Hematopoietic multipotent progenitor cell treated with erythropoietin and hydrocortisone succinate and interleukin-3 and kit ligand, for 6 days (in vitro differentiated cells): Measurements from ENCODE around the gene SYTL2.
A peak's percentile ranks its signal among the peaks of the same experiment; 100 is the strongest.
"Not testable (repeated sequence)": the region's sequence is repeated elsewhere in the genome, so short reads cannot be mapped to it uniquely, and the experiment has no call there.

Source experiments
- DNase-seq: peaks from one replicate; pipeline ENCODE4 v3.0.0-alpha.2; 2015

Gene SYTL2

GRCh38 chr11:85810871-85811611, at the start of gene SYTL2:
Gene SYTL2 (minus strand): TSS chr11:85811141. CDS start chr11:85757725, 53,416 bp downstream.
- peak; percentile 77 for DNase-seq

DNA sequence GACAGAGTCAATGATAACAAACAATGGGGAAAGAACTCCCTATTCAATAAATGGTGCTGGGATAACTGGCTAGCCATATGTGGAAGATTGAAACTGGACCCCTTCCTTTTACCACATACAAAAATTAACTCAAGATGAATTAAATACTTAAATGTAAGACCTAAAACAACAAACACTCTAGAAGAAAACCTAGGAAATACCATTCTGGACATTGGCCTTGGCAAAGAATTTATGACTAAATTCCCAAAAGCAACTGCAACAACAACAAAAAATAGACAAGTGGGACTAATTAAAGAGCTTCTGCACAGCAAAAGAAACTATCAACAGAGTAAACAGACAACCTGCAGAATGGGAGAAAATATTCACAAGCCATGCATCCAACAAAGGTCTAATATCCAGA, 48.6 kb upstream of the SYTL2 start:
- not testable (repeated sequence) for DNase-seq

DNA sequence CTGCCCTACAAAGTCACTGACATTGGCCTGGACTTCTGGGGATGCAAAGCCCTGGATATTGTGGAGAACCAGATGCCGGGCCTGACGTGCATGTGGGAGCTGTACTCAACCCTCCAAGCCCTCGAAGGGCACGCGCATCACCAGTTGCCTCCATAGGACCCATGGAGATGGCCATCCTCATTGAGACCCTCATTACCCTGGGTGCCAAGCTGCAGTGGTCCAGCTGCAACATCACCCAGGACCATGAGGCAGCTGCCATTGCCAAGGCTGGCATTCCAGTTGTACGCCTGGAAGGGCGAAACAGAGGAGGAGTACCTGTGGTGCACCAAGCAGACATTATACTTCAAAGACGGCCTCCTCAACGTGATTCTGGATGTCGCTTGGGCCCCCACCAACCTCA, 46.2 kb upstream of the SYTL2 start:
- DNase-seq = no peak

- DNase-seq = peak; percentile 25
These were observed 44.4 kb upstream of the SYTL2 start, which contains the start of gene CCDC83 for GRCh38 chr11:85855341-85855656. Gene CCDC83 (plus strand): TSS chr11:85855383. CDS start chr11:85865124, 9,741 bp downstream.

DNA sequence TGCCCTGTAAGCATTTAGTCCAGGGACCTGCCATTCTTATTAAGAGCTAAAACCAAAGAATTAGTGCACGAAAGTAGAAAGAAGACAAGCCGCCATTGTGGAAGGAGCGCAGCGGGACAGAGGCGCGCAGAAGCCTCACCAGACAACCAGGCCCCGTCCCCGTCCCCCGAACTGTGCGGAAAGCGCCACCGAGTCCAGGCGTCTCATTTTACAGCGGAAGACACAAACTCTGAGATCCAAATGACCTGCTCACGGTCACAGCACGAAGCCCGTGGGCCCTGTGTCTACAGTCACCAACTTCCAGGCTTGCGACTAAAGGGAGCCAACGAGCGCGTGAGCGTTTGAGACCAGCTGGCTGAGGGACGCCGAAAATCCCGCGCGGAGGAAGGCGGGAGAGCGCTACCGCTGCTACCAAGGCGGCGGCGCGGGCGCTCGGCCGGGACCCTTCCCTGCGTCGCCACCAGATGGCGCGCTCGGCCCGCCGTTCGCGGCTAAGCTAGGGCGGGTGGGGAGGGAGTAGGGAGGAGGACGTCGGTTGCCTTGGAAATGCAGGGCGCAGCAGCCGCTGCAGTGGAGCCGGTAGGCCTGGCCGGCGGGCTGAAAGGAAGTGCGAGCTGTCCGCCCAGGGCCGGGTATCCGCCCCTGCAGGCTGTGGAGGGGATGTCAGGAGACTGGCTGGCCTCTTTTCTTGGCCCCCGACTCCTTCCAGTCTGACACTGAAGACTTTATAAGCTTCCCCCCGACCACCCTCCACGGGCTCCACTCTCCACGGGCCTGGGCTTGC, 43.8 kb upstream of the SYTL2 start:
- DNase-seq = peak; percentile 95

DNA sequence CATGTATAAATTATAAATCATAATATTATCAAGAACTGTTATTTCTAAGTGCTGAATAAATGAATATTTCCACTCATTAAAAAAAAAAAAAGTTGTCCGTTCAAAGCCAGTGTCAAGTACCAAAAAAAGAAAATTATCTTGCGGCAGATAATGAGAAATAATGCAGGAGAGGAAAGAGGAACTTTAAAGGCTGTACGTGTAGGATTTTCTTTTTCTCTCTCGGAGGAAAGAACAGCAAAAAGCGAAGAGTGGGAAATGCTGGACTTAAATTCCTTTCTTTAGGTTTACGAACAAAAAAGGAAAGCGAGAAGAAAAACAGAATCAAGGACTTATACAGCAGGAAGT, 43.2 kb upstream of the SYTL2 start:
- DNase-seq = peak; percentile 9

DNA sequence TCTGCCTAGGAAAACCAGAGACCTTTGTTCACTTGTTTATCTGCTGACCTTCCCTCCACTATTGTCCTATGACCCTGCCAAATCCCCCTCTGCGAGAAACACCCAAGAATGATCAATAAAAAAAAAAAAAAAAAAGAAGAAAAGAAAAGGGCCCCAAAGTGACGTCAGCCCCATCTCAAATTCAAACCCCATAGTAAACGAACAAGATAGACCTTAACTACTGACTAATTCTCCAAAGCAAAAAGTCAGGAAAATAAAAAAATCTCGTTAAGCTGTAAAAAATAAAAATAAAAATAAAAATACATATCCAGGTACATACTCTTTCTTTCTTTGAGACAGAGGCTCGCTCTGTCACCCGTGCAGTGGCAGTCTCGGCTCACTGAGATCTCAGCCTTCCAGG, 42.6 kb upstream of the SYTL2 start:
- DNase-seq = not testable (repeated sequence)

DNA sequence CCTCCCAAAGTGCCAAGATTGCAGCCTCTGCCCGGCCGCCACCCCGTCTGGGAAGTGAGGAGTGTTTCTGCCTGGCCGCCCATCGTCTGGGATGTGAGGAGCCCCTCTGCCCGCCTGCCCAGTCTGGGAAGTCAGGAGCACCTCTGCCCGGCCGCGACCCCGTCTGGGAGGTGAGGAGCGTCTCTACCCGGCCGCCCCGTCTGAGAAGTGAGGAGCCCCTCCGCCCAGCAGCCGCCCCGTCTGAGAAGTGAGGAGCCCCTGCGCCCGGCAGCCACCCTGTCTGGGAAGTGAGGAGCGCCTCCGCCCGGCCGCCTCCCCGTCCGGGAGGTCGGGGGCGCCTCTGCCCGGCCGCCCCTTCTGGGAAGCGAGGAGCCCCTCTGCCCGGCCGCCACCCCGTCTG, 41.8 kb upstream of the SYTL2 start:
- not testable (repeated sequence) for DNase-seq

- no peak for DNase-seq
These were observed 37.6 kb upstream of the SYTL2 start for GRCh38 chr11:85848556-85848955.

- DNase-seq = no peak
These were observed 37.1 kb upstream of the SYTL2 start for GRCh38 chr11:85848006-85848405.

- no peak for DNase-seq
These were observed 36.5 kb upstream of the SYTL2 start for GRCh38 chr11:85847436-85847835.

- DNase-seq = peak; percentile 11
These were observed 34.2 kb upstream of the SYTL2 start for GRCh38 chr11:85845124-85845631.

GRCh38 chr11:85844439-85845123, 33.6 kb upstream of the SYTL2 start:
- DNase-seq = no peak

DNA sequence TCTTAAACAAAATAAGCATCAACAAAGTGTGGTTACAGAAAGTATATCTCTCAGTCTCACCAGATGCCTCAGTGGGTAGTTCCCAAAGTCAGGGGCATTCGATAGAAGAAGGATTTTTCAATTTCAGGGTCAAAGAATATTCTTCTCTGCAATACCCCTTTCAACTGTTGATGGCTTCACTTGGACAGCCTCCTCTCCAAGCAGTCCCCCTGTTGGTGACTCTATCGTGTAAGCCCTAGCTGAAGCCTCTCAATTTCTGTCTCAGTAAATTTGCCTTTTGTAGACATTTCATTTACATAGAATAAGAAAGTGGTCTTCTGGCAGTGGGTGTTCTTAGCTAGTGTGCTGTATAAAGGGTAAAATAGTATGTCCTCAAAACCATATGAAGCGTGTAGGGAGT, 33.0 kb upstream of the SYTL2 start:
- no peak for DNase-seq

DNA sequence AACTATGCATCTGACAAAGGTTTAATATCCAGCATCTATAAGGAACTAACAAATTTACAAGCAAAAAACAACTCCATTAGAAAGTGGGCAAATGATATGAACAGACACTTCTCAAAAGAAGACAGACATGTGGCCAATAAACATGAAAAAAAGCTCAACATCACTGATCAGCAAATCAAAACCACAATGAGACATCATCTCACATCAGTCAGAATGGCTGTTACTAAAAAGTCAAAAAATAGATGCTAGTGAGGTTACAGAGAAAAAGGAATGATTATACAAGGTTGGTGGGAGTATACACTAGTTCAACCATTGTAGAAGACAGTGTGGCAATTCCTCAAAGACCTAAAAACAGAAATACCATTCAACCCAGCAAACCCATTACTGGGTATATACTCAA, 30.0 kb upstream of the SYTL2 start:
- DNase-seq = not testable (repeated sequence)

DNA sequence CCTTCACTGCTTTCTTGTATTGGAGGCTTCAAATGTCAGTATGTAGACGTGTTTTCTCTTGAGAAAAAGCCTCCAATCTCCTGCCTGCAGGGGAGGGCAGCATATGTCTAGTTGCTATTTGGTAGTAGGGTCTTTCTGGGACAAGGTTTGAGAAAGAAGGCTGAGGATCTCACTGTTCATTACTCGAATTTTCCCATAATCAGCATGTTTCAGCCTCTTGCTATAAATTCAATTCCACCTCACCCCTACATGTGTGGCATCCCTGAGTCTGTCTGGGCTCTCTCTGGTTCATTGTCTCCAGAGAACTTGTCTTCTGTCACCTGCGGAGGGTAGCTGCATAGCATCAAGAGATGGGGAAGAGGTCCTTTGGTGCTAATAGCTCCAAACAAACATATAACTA, 24.8 kb upstream of the SYTL2 start:
- no peak for DNase-seq

GRCh38 chr11:85835263-85835662, 24.3 kb upstream of the SYTL2 start:
- DNase-seq = no peak

DNA sequence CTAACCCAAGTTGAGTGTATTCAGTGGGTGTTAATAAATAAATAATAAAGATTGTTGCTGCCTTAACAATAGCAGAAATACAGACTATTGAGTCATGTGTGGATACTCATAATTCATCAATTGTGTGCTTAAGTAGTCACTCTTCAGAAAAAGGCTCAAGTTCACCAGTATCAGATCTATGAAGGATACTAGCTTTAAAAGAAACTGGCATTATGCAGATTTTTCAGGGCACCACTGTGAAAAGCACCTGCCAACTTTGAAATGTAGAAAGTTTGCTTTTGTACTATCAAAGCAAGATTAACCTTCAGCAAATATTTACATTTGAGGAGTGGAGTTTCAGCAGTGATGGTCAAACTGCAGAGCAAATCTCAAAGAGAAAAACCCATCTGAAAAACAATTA, 20.1 kb upstream of the SYTL2 start:
- no peak for DNase-seq

GRCh38 chr11:85829172-85829571, 18.2 kb upstream of the SYTL2 start:
- no peak for DNase-seq

DNA sequence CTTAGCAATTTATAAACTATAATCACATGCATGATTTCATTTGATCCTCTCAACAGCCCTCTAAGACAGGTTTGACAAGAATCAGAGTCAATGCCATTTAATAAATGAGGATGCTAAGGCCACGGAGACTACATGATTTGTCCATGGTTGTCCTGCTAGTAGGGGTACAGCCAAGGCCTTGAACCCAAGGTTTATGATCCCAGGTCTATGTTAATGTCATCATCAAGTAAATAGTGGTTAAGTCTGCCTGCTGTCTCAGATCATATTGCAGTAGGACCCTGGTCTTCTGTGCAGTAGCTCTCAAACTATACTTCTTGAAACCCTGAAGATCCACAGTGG, 17.7 kb upstream of the SYTL2 start:
- DNase-seq = no peak

DNA sequence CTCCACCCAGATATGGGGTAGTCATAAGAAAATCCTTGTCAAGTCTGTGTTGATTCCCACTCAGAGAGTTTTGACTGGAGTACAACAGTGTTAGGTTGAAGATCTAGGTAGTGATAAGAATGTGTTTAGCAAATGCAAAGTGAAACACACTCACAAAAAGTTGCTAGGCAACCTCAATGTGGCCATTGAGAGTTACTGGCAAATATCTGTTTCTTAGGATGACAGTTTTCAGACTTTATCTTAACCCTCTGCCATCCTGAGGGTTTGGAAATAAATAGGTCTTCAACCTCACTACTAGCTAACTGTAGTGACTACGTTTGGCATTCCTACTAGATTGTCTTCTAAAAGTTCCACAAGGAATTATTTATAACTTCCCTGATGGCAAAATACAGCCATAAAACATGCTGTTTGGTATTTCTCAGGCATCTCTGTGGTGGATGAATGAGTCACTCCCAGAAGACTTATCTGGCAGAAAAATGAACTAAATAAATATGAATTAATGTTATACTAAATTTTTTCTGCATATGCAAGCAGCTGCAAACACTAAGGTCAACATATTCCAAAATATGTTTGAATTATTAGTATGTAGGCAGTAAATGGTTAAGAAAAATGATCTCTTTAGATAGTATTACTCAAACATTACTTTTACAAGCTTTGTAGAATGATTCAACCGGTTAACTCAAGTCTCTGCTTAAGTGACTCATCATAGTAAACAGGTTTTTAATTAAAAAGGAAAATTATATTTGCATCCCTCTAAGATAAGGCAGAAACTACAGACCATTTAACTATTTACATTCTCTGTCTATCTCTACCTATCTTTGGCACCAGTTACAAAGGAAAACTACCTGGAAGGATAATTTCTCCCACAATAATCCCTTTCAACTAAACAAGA, 17.1 kb upstream of the SYTL2 start:
- peak; percentile 37 for DNase-seq

DNA sequence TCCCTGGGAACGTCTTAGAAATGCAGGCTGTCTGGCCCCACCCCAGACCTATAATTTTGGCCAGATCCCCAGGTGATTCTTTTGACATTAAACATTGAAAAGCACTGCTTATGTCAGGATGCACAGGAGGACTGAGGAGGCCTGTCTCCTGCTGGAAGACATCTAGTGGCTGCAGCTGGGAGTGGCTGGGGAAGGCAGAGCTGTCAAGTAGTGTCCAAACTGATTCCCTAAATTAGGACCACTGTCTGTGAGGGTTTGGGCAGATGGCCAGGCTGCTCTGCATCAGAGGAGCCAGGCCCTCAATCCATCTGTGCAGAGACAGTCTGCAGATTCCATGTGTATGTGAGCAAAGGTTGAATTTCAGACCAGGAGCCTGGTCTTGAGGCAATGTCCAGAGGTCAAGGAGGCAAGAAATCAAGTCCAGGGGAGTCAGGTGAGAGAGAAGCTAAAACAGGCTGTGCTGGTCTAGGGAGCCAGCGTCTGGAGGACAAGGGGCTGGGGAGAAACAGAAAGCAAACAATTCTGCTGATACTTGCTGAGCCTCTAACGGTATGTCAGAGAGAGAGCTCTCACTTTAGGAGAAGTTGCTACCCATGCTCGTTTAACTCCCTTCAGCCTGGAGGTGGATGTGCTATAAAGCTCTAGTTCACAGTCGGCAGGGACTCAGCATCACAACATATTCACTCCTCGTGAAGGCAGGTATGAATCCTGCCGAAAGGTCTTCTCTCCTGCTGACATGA, 15.3 kb upstream of the SYTL2 start:
- DNase-seq = peak; percentile 38
